Measurements from ENCODE around the gene OPN1MW3. TPM values are rescaled to one million over a fixed set of nuclear protein-coding genes. Genes with fewer than 3 reads are reported as not detected.

Gene OPN1MW3
- total RNA-seq, 1 experiment from 2014 or later = not detected

DNA sequence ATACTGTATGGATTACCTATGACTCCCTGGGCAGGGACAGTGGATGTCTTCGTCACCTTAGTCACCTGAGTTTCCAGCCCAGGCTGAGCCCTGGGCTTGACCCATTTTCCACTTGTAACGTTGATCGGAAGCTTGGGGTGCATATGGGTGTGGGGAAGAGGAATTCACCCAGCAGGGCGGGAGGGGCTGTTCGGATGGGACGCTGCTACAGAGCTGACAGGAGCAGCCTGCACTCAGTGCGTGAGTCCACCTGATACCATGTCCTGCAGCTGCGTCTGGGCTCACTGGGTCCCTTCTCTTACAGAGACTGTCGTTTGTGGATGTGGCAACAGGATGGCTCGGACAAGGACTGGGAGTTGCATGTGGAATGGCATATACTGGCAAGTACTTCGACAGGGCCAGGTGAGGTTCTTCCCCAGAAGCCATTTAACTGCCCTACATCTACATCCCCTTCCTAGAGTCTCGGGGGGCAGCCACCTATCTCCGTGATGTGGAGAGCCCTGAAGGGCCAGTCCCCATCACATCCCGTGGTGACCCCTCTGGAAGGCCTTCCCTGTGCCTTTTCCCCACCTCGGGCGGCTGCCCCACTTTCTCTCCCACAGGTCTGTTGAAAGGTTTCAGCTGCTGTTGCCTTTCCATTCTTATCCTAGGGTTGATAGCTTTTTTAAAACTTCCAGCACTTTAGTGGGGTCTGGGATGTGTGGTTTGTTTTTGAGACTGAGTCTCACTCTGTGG is 51.8 kb downstream of the OPN1MW3 start:
- Histone ChIP-seq H3K4me1 (no peaks in the 10 kb centered on the region), H3K27ac (no peak overlapping the region), H3K36me3 (no peaks in the 10 kb centered on the region), H3K9me3 (replicated peaks) (no peaks in the 10 kb centered on the region), H3K27me3 (no peaks in the 10 kb centered on the region), H3K4me3 (no peak overlapping the region)
- DNase-seq = no peak

DNA sequence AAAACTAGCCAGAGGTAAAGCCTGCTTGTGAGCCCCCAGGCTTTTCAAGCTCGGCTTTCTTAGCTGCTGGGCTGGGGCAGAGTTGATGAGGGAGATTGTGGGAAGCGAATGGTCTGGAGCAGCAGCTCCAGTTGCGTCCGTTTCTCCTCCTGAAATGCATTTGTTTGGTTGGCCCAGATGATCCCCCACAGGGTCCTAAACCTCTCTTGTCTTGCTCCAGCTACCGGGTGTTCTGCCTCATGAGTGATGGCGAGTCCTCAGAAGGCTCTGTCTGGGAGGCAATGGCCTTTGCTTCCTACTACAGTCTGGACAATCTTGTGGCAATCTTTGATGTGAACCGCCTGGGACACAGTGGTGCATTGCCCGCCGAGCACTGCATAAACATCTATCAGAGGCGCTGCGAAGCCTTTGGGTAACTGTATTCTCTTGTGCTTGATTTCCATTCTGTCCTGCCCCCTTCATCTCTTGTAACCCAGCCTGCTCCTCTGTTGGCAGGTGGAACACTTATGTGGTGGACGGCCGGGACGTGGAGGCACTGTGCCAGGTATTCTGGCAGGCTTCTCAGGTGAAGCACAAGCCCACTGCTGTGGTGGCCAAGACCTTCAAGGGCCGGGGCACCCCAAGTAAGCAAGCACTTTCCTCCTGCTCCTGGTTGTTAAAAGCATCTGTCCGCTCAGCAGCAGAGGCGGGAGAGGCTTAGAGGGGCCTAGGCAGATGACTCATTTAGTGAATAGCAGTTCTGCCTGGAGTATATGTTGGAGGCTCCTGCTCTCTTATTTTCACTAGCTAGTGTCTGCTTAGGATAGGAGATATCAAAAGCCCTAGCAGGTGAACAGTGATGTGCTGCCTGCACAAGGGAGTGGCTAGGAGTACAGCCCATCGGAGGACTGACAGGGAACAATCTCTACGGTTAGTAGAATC is 53.5 kb downstream of the OPN1MW3 start:
- DNase-seq = no peak
- Histone ChIP-seq H3K27me3 (no peaks in the 10 kb centered on the region), H3K9me3 (replicated peaks) (no peaks in the 10 kb centered on the region), H3K4me1 (no peaks in the 10 kb centered on the region), H3K27ac (no peak overlapping the region), H3K4me3 (no peak overlapping the region), H3K36me3 (no peaks in the 10 kb centered on the region)

DNA sequence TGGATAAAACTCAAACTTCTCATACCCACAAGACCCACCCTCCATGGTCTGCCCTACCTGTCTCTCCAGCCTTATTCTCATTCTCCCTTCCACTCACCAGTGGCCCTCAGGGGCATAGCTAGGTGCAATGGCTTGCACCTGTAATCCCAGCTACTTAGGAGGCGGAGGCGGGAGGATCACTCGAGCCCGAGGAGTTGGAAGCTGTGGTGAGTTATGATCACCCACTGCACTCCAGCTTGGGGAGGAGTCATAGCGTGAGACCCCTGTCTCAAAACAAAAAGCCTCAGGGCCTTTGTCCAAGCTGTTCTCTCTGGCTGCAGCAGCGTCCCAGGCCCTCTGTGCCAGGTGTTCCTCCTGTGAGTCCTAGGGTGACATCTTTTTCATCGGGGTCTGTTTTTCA is 54.7 kb downstream of the OPN1MW3 start:
- Histone ChIP-seq H3K36me3 (no peaks in the 10 kb centered on the region), H3K27me3 (no peaks in the 10 kb centered on the region), H3K4me1 (no peaks in the 10 kb centered on the region), H3K9me3 (replicated peaks) (no peaks in the 10 kb centered on the region), H3K4me3 (no peak overlapping the region), H3K27ac (no peak overlapping the region)
- DNase-seq = no peak

DNA sequence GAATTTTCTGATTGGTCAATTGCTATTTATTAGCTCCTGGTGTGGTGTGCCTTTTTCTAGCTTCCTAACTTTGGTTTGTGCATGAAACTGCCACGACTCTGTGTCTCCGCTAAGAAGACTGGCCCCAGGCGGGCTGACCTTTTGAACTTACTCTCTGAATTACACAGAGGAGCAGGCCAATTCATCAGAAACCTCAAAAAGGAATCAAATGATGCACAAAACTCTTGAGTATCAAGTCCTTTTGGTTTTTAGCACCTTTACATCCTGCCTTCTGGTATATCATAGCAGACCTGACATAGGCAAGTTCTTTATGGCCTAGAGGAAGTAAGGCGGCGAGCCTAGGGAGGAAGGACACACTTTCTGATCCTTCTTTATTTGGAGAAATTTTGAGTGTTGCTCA is 55.8 kb downstream of the OPN1MW3 start:
- Histone ChIP-seq H3K9me3 (replicated peaks) (no peaks in the 10 kb centered on the region), H3K4me1 (no peaks in the 10 kb centered on the region), H3K36me3 (no peaks in the 10 kb centered on the region), H3K27ac (no peak overlapping the region), H3K4me3 (no peak overlapping the region), H3K27me3 (no peaks in the 10 kb centered on the region)
- DNase-seq = no peak

DNA sequence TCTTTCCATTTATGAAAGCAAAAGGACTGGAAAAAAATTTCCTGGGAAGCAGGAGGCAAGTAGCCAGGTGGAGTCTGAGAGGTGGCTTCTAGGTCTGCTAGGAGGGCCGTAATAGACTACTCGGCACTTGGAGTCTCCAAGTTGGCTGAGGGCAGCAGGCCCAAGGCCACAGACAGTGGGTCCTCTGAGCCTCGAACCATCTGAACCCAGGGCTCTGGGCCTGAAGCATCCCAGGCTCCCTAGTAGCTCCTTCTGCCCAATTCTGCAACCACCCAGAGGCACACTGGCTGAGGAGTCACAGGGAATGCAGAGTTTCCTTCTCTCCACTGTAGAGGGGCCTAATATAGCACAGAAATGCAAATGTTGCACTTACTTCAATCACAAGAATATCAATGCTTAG is 58.0 kb downstream of the OPN1MW3 start:
- DNase-seq = no peak
- Histone ChIP-seq H3K4me3 (no peak overlapping the region), H3K4me1 (no peaks in the 10 kb centered on the region), H3K9me3 (replicated peaks) (no peaks in the 10 kb centered on the region), H3K36me3 (no peaks in the 10 kb centered on the region), H3K27me3 (no peaks in the 10 kb centered on the region), H3K27ac (no peak overlapping the region)

DNA sequence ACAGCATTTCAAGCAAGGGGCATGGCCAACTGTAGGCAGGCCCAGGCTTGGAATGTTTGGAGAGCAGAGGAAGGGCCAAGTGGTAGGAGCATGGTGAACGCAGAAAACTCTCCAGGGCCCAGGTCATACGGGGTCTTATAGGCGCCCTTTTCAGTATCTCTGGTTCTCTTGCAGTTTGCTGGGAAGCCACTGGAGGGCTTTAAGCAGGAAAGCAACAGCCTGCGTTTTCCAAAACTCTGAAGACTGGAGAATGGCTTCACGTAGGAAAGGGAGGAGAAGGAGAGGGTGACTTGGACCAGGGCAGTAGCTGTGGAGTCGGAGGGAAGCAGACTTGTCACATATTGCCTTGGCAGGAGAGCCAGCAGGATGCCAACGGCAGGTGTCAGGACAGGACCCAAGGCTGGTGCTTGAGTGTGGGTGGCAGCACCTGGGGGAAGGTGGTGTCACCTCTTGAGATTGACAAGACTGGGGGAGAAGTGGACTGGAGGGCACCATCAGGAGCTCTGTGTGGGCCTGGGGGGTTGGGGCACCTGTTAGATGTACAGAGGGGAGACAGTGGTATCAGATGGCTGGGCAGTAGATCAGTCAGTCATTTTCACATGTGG is 60.1 kb downstream of the OPN1MW3 start:
- no peaks in the 10 kb centered on the region for H3K4me1 ChIP-seq
- DNase-seq = peak in 1 of 2 experiments; percentile 27
- H3K36me3 ChIP-seq = no peaks in the 10 kb centered on the region
- no peaks in the 10 kb centered on the region for H3K9me3 ChIP-seq (replicated peaks)
- no peak overlapping the region for H3K4me3 ChIP-seq
- no peak overlapping the region for H3K27ac ChIP-seq
- H3K27me3 ChIP-seq = no peaks in the 10 kb centered on the region

DNA sequence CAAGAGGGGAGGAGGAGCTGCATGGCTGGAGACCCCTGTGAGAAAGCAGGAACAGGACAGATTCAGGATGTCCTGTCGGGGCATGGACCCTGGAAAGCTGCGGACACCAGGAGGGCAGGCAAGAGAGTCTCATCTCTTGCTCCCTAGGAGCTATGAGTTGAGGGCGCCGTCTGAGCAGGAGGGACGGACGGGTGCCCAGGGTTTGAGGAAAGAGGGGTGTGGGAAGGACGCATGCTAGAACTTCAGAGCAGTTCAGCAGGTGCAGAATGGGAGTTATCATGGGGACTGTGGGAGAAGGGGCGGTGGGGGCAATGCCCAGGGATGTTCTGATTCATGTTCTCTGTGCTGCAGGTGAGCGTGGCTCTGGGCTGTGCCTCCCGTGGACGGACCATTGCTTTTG is 63.0 kb downstream of the OPN1MW3 start:
- peaks cover 6% of the 10 kb centered on the region for H3K4me1 ChIP-seq
- no peak overlapping the region for H3K27ac ChIP-seq
- H3K27me3 ChIP-seq = peaks cover 7% of the 10 kb centered on the region; the same call in 1 of the 2 replicates
- no peaks in the 10 kb centered on the region for H3K36me3 ChIP-seq
- H3K4me3 ChIP-seq = no peak overlapping the region
- DNase-seq = no peak
- no peaks in the 10 kb centered on the region for H3K9me3 ChIP-seq (replicated peaks)

Other genes starting within 250 kb of the OPN1MW3 start
- 91.9 and 95.3 TPM in 2 replicates for gene IRAK1, start 237.7 kb upstream of the OPN1MW3 start, total RNA-seq (2014; rRNA removed; shearing (Covaris generic))
- gene MECP2, start 159.9 kb upstream of the OPN1MW3 start, total RNA-seq (2014; rRNA removed; shearing (Covaris generic)) = 22.0 and 26.2 TPM in 2 replicates
- gene OPN1LW, start 113.3 kb upstream of the OPN1MW3 start, total RNA-seq (2014; rRNA removed; shearing (Covaris generic)) = not detected in 2 replicates
- not detected in 2 replicates for gene OPN1MW, start 75.0 kb upstream of the OPN1MW3 start, total RNA-seq (2014; rRNA removed; shearing (Covaris generic))
- not detected in 2 replicates for gene OPN1MW2, start 37.8 kb upstream of the OPN1MW3 start, total RNA-seq (2014; rRNA removed; shearing (Covaris generic))
- not detected in 2 replicates for gene TEX28, start 37.5 kb downstream of the OPN1MW3 start, total RNA-seq (2014; rRNA removed; shearing (Covaris generic))
- gene TKTL1, start 38.2 kb downstream of the OPN1MW3 start, total RNA-seq (2014; rRNA removed; shearing (Covaris generic)) = 1.1 TPM in 1 of 2 replicates, not detected in the other
- gene FLNA, start 117.1 kb downstream of the OPN1MW3 start, total RNA-seq (2014; rRNA removed; shearing (Covaris generic)) = 142 and 173 TPM in 2 replicates
- 40.1 and 41.3 TPM in 2 replicates for gene EMD, start 121.7 kb downstream of the OPN1MW3 start, total RNA-seq (2014; rRNA removed; shearing (Covaris generic))
- 3,093 and 3,558 TPM in 2 replicates for gene RPL10, start 140.8 kb downstream of the OPN1MW3 start, total RNA-seq (2014; rRNA removed; shearing (Covaris generic))
- gene DNASE1L1, start 151.7 kb downstream of the OPN1MW3 start, total RNA-seq (2014; rRNA removed; shearing (Covaris generic)) = 20.9 and 21.7 TPM in 2 replicates
- 8.1 and 12.1 TPM in 2 replicates for gene TAFAZZIN, start 154.0 kb downstream of the OPN1MW3 start, total RNA-seq (2014; rRNA removed; shearing (Covaris generic))
- 30.4 and 32.0 TPM in 2 replicates for gene ATP6AP1, start 171.1 kb downstream of the OPN1MW3 start, total RNA-seq (2014; rRNA removed; shearing (Covaris generic))
- 66.8 and 75.8 TPM in 2 replicates for gene GDI1, start 179.6 kb downstream of the OPN1MW3 start, total RNA-seq (2014; rRNA removed; shearing (Covaris generic))
- 44.2 and 48.7 TPM in 2 replicates for gene FAM50A, start 186.6 kb downstream of the OPN1MW3 start, total RNA-seq (2014; rRNA removed; shearing (Covaris generic))
- 2.3 and 12.8 TPM in 2 replicates for gene PLXNA3, start 200.7 kb downstream of the OPN1MW3 start, total RNA-seq (2014; rRNA removed; shearing (Covaris generic))
- gene LAGE3, start 221.7 kb downstream of the OPN1MW3 start, total RNA-seq (2014; rRNA removed; shearing (Covaris generic)) = 20.6 and 21.0 TPM in 2 replicates
- gene UBL4A, start 229.0 kb downstream of the OPN1MW3 start, total RNA-seq (2014; rRNA removed; shearing (Covaris generic)) = 39.4 and 40.8 TPM in 2 replicates
- gene SLC10A3, start 233.0 kb downstream of the OPN1MW3 start, total RNA-seq (2014; rRNA removed; shearing (Covaris generic)) = 13.2 and 13.7 TPM in 2 replicates